Keratinocyte (primary cell): ENCODE measurements around the gene CTIF.

ENCODE experiments used
- EZH2 ChIP-seq: IDR thresholded peaks from one replicate; pipeline ENCODE4 v1.6.1; 2012; ENCODE audit warnings: inconsistent platforms, mild to moderate bottlenecking, low read length, moderate library complexity
- TF ChIP-seq, protein P1 (sequence below), 3 experiments: IDR thresholded peaks in 1 of 3; conservative IDR thresholded peaks in 1 of 3; optimal IDR thresholded peaks in 1 of 3; 2 replicates in 2 of 3; 3 replicates in 1 of 3; pipeline versions ENCODE3 to v1.5.1; 2011; ENCODE audit warnings: low read length in 3 of 3, mild to moderate bottlenecking in 3 of 3, moderate library complexity in 2 of 3, control low read depth in 1 of 3, inconsistent platforms in 1 of 3; ENCODE audit not compliant: insufficient read depth in 2 of 3; ENCODE audit errors: extremely low read depth in 1 of 3

- TF ChIP-seq, protein P1, sequence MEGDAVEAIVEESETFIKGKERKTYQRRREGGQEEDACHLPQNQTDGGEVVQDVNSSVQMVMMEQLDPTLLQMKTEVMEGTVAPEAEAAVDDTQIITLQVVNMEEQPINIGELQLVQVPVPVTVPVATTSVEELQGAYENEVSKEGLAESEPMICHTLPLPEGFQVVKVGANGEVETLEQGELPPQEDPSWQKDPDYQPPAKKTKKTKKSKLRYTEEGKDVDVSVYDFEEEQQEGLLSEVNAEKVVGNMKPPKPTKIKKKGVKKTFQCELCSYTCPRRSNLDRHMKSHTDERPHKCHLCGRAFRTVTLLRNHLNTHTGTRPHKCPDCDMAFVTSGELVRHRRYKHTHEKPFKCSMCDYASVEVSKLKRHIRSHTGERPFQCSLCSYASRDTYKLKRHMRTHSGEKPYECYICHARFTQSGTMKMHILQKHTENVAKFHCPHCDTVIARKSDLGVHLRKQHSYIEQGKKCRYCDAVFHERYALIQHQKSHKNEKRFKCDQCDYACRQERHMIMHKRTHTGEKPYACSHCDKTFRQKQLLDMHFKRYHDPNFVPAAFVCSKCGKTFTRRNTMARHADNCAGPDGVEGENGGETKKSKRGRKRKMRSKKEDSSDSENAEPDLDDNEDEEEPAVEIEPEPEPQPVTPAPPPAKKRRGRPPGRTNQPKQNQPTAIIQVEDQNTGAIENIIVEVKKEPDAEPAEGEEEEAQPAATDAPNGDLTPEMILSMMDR (optimal IDR thresholded peaks at IDR 0.05 in 1 of 3, IDR thresholded peaks at IDR 0.05 in 1 of 3, conservative IDR thresholded peaks at IDR 0.05 in 1 of 3; ENCODE audit: extremely low read depth in 1 of 3, insufficient read depth in 2 of 3, low read length in 3 of 3) = no peak
- no peak for TF ChIP-seq EZH2
These were observed 217.8 kb downstream of the CTIF start for GRCh38 chr18:48756511-48757226.
